HEK293 (cell line): ENCODE data around the gene FNDC3A.

ENCODE experiments used
- CTCF ChIA-PET: fragments of 350-600 bp; formaldehyde crosslinking; extraction: SDS; loops from one replicate; lab custom pipeline; 2021; ENCODE audit warnings: antibody characterized with exemption; lab: Yijun Ruan, JAX
- POLR2A ChIA-PET: fragments of 300-600 bp; formaldehyde crosslinking; extraction: SDS; loops from one replicate; lab custom pipeline; 2020; ENCODE audit warnings: antibody characterized with exemption, inconsistent platforms; lab: Yijun Ruan, JAX
- H3K27ac ChIP-seq: fragments of 200-500 bp; sonication (Bioruptor generic); 2 replicates; pipeline ENCODE4 v1.5.1; 2014; ENCODE audit warnings: low read depth, low read length, control low read depth, inconsistent platforms; ENCODE audit errors: extremely low read depth
- H3K36me3 ChIP-seq, 2 experiments: fragments of 200-500 bp in 1 of 2; sonication (Bioruptor generic) in 1 of 2; 1 replicate in 1 of 2; 2 replicates in 1 of 2; pipeline ENCODE4 v1.5.1; 2014 to 2017; ENCODE audit warnings: inconsistent platforms in 2 of 2, low read length in 2 of 2; ENCODE audit not compliant: control insufficient read depth in 2 of 2, insufficient read depth in 1 of 2
- H3K4me1 ChIP-seq: fragments of 200-500 bp; sonication (Bioruptor generic); 2 replicates; pipeline ENCODE4 v1.5.1; 2014; ENCODE audit warnings: mild to moderate bottlenecking, low read length, inconsistent platforms; ENCODE audit not compliant: control insufficient read depth, insufficient read depth
- H3K4me3 ChIP-seq: 2 replicates; pipeline ENCODE4 v1.5.1; 2011; ENCODE audit warnings: low read depth, mild to moderate bottlenecking, control low read depth, low read length, moderate library complexity
- H3K9me3 ChIP-seq: fragments of 200-500 bp; sonication (Bioruptor generic); 2 replicates; pipeline ENCODE4 v1.5.1; 2014; ENCODE audit warnings: low read depth, low read length, inconsistent platforms; ENCODE audit not compliant: control insufficient read depth, insufficient read depth
- BCL11B ChIP-seq: fragments of 450-650 bp; formaldehyde crosslinking; IDR thresholded peaks from 2 replicates; pipeline ENCODE4 v1.5.1; 2016; ENCODE audit warnings: low read depth, missing biosample characterization, missing genetic modification characterization
- GLI4 ChIP-seq: fragments of 450-650 bp; formaldehyde crosslinking; IDR thresholded peaks from 2 replicates; pipeline ENCODE4 v1.5.1; 2016; ENCODE audit warnings: missing biosample characterization, missing genetic modification characterization
- GLIS2 ChIP-seq: fragments of 450-650 bp; formaldehyde crosslinking; IDR thresholded peaks from 2 replicates; pipeline ENCODE4 v1.5.1; 2016; ENCODE audit warnings: missing biosample characterization, missing genetic modification characterization
- KLF10 ChIP-seq: fragments of 450-650 bp; IDR thresholded peaks from 2 replicates; pipeline ENCODE4 v1.5.1; 2018; ENCODE audit warnings: missing biosample characterization, mild to moderate bottlenecking, missing genetic modification characterization
- OVOL3 ChIP-seq: fragments of 450-650 bp; formaldehyde crosslinking; IDR thresholded peaks from 2 replicates; pipeline ENCODE4 v1.5.1; 2016; ENCODE audit warnings: missing biosample characterization, missing genetic modification characterization
- TRIM28 ChIP-seq: IDR thresholded peaks from 2 replicates; pipeline ENCODE4 v1.6.1; 2011; ENCODE audit warnings: low read length, control low read depth, borderline replicate concordance
- ZBTB1 ChIP-seq: fragments of 450-650 bp; formaldehyde crosslinking; IDR thresholded peaks from 2 replicates; pipeline ENCODE4 v1.5.1; 2016; ENCODE audit warnings: missing biosample characterization, missing genetic modification characterization
- ZFHX2 ChIP-seq: fragments of 450-650 bp; formaldehyde crosslinking; conservative IDR thresholded peaks from 2 replicates; pipeline ENCODE4 v1.5.1; 2016; ENCODE audit warnings: missing biosample characterization, missing genetic modification characterization
- ZFP37 ChIP-seq: fragments of 450-650 bp; formaldehyde crosslinking; IDR thresholded peaks from 2 replicates; pipeline ENCODE4 v1.5.1; 2016; ENCODE audit warnings: missing biosample characterization, missing genetic modification characterization
- ZIC2 ChIP-seq: fragments of 450-650 bp; formaldehyde crosslinking; IDR thresholded peaks from 2 replicates; pipeline ENCODE4 v1.5.1; 2016; ENCODE audit warnings: missing biosample characterization, missing genetic modification characterization
- ZNF19 ChIP-seq: fragments of 450-650 bp; formaldehyde crosslinking; IDR thresholded peaks from 2 replicates; pipeline ENCODE4; 2016; ENCODE audit warnings: missing biosample characterization, missing genetic modification characterization, low read depth
- ZNF214 ChIP-seq: fragments of 450-650 bp; formaldehyde crosslinking; IDR thresholded peaks from 2 replicates; pipeline ENCODE4 v1.5.1; 2017; ENCODE audit warnings: missing biosample characterization, mild to moderate bottlenecking, missing genetic modification characterization, borderline replicate concordance
- ZNF302 ChIP-seq: fragments of 450-650 bp; formaldehyde crosslinking; IDR thresholded peaks from 2 replicates; pipeline ENCODE4 v1.5.1; 2016; ENCODE audit warnings: missing biosample characterization, missing genetic modification characterization, low read depth
- ZNF341 ChIP-seq: fragments of 450-650 bp; formaldehyde crosslinking; IDR thresholded peaks from 2 replicates; pipeline ENCODE4; 2016; ENCODE audit warnings: low read depth, missing biosample characterization, missing genetic modification characterization
- ZNF350 ChIP-seq: fragments of 450-650 bp; formaldehyde crosslinking; IDR thresholded peaks from 2 replicates; pipeline ENCODE4 v1.5.0; 2017; ENCODE audit warnings: missing biosample characterization, mild to moderate bottlenecking, missing genetic modification characterization
- ZNF366 ChIP-seq: fragments of 450-650 bp; formaldehyde crosslinking; conservative IDR thresholded peaks from 2 replicates; pipeline ENCODE4 v1.5.1; 2016; ENCODE audit warnings: missing biosample characterization, missing genetic modification characterization
- ZNF433 ChIP-seq: fragments of 450-650 bp; formaldehyde crosslinking; IDR thresholded peaks from 2 replicates; pipeline ENCODE4 v1.5.1; 2016; ENCODE audit warnings: missing biosample characterization, missing genetic modification characterization, low read depth
- ZNF600 ChIP-seq: fragments of 450-650 bp; formaldehyde crosslinking; IDR thresholded peaks from 2 replicates; pipeline ENCODE4 v1.5.1; 2016; ENCODE audit warnings: missing biosample characterization, missing genetic modification characterization
- ZNF623 ChIP-seq: fragments of 450-650 bp; formaldehyde crosslinking; IDR thresholded peaks from 2 replicates; pipeline ENCODE4 v1.5.1; 2016; ENCODE audit warnings: missing biosample characterization, missing genetic modification characterization
- TF ChIP-seq, protein P1 (sequence below): IDR thresholded peaks from 2 replicates; pipeline ENCODE4 v1.6.1; 2011; ENCODE audit warnings: mild to moderate bottlenecking, low read depth, low read length, borderline replicate concordance
- TF ChIP-seq, protein P2 (sequence below): fragments of 450-650 bp; formaldehyde crosslinking; conservative IDR thresholded peaks from 2 replicates; pipeline ENCODE4 v1.5.1; 2016; ENCODE audit warnings: low read depth, missing biosample characterization, missing genetic modification characterization
- TF ChIP-seq, protein P3 (sequence below): fragments of 450-650 bp; formaldehyde crosslinking; IDR thresholded peaks from 2 replicates; pipeline ENCODE4 v1.5.1; 2016; ENCODE audit warnings: missing biosample characterization, missing genetic modification characterization
- TF ChIP-seq, protein P4 (sequence below): fragments of 450-650 bp; formaldehyde crosslinking; IDR thresholded peaks from 2 replicates; pipeline ENCODE4 v1.5.1; 2016; ENCODE audit warnings: missing biosample characterization, missing genetic modification characterization
- TF ChIP-seq, protein P5 (sequence below): fragments of 450-650 bp; formaldehyde crosslinking; IDR thresholded peaks from 2 replicates; pipeline ENCODE4 v1.5.1; 2016; ENCODE audit warnings: missing biosample characterization, missing genetic modification characterization

FNDC3A gene, protein sequence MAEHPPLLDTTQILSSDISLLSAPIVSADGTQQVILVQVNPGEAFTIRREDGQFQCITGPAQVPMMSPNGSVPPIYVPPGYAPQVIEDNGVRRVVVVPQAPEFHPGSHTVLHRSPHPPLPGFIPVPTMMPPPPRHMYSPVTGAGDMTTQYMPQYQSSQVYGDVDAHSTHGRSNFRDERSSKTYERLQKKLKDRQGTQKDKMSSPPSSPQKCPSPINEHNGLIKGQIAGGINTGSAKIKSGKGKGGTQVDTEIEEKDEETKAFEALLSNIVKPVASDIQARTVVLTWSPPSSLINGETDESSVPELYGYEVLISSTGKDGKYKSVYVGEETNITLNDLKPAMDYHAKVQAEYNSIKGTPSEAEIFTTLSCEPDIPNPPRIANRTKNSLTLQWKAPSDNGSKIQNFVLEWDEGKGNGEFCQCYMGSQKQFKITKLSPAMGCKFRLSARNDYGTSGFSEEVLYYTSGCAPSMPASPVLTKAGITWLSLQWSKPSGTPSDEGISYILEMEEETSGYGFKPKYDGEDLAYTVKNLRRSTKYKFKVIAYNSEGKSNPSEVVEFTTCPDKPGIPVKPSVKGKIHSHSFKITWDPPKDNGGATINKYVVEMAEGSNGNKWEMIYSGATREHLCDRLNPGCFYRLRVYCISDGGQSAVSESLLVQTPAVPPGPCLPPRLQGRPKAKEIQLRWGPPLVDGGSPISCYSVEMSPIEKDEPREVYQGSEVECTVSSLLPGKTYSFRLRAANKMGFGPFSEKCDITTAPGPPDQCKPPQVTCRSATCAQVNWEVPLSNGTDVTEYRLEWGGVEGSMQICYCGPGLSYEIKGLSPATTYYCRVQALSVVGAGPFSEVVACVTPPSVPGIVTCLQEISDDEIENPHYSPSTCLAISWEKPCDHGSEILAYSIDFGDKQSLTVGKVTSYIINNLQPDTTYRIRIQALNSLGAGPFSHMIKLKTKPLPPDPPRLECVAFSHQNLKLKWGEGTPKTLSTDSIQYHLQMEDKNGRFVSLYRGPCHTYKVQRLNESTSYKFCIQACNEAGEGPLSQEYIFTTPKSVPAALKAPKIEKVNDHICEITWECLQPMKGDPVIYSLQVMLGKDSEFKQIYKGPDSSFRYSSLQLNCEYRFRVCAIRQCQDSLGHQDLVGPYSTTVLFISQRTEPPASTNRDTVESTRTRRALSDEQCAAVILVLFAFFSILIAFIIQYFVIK

DNA sequence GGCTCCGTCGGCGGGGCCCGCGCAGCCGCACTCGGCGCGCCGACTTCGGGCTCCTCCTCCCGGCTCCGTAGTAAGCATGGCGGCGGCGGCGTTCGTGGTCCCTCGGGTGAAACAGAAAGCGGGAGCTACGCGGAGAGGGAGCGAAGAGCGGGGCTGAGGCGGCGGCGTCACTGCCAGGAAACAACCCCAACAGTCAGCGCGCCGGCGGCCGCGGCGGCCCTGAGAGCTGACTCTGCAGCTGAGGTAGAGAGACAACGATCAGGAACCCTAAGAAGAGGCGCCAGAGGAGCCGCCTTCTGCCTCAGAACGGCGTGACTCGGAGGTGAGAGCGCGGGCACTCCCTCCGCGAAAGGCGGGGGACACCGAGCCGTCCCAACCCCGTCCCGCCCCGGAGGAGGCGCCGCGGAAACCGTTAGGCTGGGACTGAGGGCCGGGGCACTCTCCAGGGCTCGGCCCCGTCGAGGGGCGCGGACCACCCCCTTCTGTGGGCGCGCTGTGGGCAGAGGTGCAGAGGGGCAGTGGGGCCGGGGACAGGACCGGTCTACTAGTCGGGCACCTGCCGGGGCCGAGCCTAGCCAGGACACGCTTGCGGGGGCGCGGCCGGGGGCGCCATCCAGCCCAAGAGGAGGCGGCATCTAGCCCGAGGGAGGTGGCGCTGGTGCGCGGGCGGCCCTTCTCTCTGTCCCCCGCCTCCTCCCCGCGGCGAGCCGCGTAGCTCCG lies at the start of gene FNDC3A:
Gene FNDC3A, plus strand, starts transcription at position 57 of the 720 bp plus-strand sequence. CDS start 30,279 bp downstream, outside the sequence.
- Histone ChIP-seq H3K4me1 (peaks cover 16% of the 10 kb centered on the region; the same call in 1 of the 2 replicates), H3K9me3 (no peaks in the 10 kb centered on the region), H3K4me3 (peak within 1 kb of the TSS; percentile 74), H3K36me3 (no peaks in the 10 kb centered on the region), H3K27ac (peak within 1 kb of the TSS; percentile 98)
- POLR2A ChIA-PET, result interaction anchor here (0.6 to 1.5 kb wide), 5 partner anchors 20 to 1936 kb away, joined by 3 to 5 read pairs (median 3); no protein-coding TSS in a partner anchor
- CTCF ChIA-PET, result interaction anchor here (0.6 kb wide), 1 partner anchor 203 kb away, joined by 3 read pairs; no protein-coding TSS in a partner anchor
- no peak for TF ChIP-seq ZNF19 (tag by site-specific recombination)
- no peak for TF ChIP-seq ZNF214 (tag by site-specific recombination)
- TF ChIP-seq, protein P1, sequence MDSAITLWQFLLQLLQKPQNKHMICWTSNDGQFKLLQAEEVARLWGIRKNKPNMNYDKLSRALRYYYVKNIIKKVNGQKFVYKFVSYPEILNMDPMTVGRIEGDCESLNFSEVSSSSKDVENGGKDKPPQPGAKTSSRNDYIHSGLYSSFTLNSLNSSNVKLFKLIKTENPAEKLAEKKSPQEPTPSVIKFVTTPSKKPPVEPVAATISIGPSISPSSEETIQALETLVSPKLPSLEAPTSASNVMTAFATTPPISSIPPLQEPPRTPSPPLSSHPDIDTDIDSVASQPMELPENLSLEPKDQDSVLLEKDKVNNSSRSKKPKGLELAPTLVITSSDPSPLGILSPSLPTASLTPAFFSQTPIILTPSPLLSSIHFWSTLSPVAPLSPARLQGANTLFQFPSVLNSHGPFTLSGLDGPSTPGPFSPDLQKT, result no peak
- peak; percentile 99 for TF ChIP-seq GLIS2 (tag by site-specific recombination)
- 0 out of 2 replicates have a peak, but pooled peaks have one; percentile 58 for TF ChIP-seq ZBTB1
- TF ChIP-seq ZFHX2, result peak; percentile 98
- no peak; the same call in 1 of the 2 replicates for TF ChIP-seq BCL11B
- peak; percentile 84 for TF ChIP-seq KLF10 (tag by site-specific recombination)
- TF ChIP-seq ZNF350, result no peak
- no peak for TF ChIP-seq ZNF302 (tag by site-specific recombination)
- no peak for TF ChIP-seq ZNF433 (tag by site-specific recombination)
- peak; percentile 91 for TF ChIP-seq OVOL3
- no peak for TF ChIP-seq TRIM28
- TF ChIP-seq ZNF341 (tag by site-specific recombination), result peak; percentile 96
- peak; percentile 87 for TF ChIP-seq ZNF600 (tag by site-specific recombination)
- no peak for TF ChIP-seq ZNF623
- peak; percentile 82 for TF ChIP-seq ZFP37 (tag by site-specific recombination)
- TF ChIP-seq ZIC2 (tag by site-specific recombination), result peak; percentile 82
- no peak for TF ChIP-seq ZNF366 (tag by site-specific recombination)
- TF ChIP-seq, protein P2, sequence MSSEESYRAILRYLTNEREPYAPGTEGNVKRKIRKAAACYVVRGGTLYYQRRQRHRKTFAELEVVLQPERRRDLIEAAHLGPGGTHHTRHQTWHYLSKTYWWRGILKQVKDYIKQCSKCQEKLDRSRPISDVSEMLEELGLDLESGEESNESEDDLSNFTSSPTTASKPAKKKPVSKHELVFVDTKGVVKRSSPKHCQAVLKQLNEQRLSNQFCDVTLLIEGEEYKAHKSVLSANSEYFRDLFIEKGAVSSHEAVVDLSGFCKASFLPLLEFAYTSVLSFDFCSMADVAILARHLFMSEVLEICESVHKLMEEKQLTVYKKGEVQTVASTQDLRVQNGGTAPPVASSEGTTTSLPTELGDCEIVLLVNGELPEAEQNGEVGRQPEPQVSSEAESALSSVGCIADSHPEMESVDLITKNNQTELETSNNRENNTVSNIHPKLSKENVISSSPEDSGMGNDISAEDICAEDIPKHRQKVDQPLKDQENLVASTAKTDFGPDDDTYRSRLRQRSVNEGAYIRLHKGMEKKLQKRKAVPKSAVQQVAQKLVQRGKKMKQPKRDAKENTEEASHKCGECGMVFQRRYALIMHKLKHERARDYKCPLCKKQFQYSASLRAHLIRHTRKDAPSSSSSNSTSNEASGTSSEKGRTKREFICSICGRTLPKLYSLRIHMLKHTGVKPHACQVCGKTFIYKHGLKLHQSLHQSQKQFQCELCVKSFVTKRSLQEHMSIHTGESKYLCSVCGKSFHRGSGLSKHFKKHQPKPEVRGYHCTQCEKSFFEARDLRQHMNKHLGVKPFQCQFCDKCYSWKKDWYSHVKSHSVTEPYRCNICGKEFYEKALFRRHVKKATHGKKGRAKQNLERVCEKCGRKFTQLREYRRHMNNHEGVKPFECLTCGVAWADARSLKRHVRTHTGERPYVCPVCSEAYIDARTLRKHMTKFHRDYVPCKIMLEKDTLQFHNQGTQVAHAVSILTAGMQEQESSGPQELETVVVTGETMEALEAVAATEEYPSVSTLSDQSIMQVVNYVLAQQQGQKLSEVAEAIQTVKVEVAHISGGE (tag by site-specific recombination), result peak; percentile 52; the same call in 1 of the 2 replicates
- TF ChIP-seq, protein P3, sequence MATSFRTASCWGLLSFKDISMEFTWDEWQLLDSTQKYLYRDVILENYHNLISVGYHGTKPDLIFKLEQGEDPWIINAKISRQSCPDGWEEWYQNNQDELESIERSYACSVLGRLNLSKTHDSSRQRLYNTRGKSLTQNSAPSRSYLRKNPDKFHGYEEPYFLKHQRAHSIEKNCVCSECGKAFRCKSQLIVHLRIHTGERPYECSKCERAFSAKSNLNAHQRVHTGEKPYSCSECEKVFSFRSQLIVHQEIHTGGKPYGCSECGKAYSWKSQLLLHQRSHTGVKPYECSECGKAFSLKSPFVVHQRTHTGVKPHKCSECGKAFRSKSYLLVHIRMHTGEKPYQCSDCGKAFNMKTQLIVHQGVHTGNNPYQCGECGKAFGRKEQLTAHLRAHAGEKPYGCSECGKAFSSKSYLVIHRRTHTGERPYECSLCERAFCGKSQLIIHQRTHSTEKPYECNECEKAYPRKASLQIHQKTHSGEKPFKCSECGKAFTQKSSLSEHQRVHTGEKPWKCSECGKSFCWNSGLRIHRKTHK (tag by site-specific recombination), result no peak
- TF ChIP-seq, protein P4, sequence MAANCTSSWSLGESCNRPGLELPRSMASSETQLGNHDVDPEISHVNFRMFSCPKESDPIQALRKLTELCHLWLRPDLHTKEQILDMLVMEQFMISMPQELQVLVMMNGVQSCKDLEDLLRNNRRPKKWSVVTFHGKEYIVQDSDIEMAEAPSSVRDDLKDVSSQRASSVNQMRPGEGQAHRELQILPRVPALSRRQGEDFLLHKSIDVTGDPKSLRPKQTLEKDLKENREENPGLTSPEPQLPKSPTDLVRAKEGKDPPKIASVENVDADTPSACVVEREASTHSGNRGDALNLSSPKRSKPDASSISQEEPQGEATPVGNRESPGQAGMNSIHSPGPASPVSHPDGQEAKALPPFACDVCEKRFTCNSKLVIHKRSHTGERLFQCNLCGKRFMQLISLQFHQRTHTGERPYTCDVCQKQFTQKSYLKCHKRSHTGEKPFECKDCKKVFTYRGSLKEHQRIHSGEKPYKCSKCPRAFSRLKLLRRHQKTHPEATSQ (tag by site-specific recombination), result 0 out of 2 replicates have a peak, but pooled peaks have one; percentile 84
- TF ChIP-seq, protein P5, sequence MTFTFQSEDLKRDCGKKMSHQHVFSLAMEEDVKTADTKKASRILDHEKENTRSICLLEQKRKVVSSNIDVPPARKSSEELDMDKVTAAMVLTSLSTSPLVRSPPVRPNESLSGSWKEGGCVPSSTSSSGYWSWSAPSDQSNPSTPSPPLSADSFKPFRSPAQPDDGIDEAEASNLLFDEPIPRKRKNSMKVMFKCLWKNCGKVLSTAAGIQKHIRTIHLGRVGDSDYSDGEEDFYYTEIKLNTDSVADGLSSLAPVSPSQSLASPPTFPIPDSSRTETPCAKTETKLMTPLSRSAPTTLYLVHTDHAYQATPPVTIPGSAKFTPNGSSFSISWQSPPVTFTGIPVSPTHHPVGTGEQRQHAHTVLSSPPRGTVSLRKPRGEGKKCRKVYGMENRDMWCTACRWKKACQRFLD (tag by site-specific recombination), result no peak
- TF ChIP-seq GLI4, result no peak
